ENCODE data around the gene OR9Q1.
"Not testable (repeated sequence)": the region's sequence is repeated elsewhere in the genome, so short reads cannot be mapped to it uniquely, and the experiment has no call there.

OR9Q1 gene

DNA sequence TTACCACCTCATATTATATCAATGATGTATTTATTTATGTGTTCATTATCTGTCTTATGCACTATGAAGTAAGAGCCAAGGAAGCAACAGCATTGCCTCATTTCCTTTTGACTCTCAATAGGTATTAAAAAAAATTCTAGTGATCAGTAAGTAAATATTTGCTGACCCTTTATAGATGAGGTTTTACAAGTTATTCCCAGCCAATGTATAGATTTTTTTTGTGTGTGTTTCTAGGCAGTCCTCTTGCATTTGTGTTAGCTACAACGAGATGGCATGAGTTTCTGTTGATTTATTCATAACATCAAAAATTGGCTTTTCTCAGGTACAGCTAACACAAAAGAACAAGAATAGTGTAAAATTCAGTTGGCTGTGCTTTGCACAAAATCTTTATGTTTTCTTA, 175.6 kb downstream of the OR9Q1 start:
- POLR2A ChIA-PET: no interaction called here
- TF ChIP-seq SP1 (IDR thresholded peaks at IDR 0.05): no peak
- TF ChIP-seq ARNT (IDR thresholded peaks at IDR 0.05): no peak
- TF ChIP-seq L3MBTL2 (conservative IDR thresholded peaks at IDR 0.05): no peak
- no peak for TF ChIP-seq HDGF (IDR thresholded peaks at IDR 0.05; ENCODE audit: borderline replicate concordance)
- TF ChIP-seq BHLHE40 (IDR thresholded peaks at IDR 0.05; ENCODE audit: borderline replicate concordance): no peak
- TF ChIP-seq, protein P1, sequence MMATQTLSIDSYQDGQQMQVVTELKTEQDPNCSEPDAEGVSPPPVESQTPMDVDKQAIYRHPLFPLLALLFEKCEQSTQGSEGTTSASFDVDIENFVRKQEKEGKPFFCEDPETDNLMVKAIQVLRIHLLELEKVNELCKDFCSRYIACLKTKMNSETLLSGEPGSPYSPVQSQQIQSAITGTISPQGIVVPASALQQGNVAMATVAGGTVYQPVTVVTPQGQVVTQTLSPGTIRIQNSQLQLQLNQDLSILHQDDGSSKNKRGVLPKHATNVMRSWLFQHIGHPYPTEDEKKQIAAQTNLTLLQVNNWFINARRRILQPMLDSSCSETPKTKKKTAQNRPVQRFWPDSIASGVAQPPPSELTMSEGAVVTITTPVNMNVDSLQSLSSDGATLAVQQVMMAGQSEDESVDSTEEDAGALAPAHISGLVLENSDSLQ (IDR thresholded peaks at IDR 0.05): no peak
- no peak for TF ChIP-seq CTBP1 (IDR thresholded peaks at IDR 0.05; ENCODE audit: borderline replicate concordance)
- no peak for TF ChIP-seq TARDBP (IDR thresholded peaks at IDR 0.05)
- no peak for TF ChIP-seq LEF1 (IDR thresholded peaks at IDR 0.05; ENCODE audit: borderline replicate concordance)
- TF ChIP-seq ELF4 (IDR thresholded peaks at IDR 0.05): no peak
- TF ChIP-seq ZNF384 (IDR thresholded peaks at IDR 0.05): no peak
- TF ChIP-seq FOXK2 (IDR thresholded peaks at IDR 0.05): no peak
- no peak for TF ChIP-seq NFRKB (IDR thresholded peaks at IDR 0.05)
- TF ChIP-seq SUZ12 (IDR thresholded peaks at IDR 0.05): no peak
- no peak for TF ChIP-seq FOXM1 (IDR thresholded peaks at IDR 0.05; ENCODE audit: borderline replicate concordance)
- no peak for TF ChIP-seq FOXA1 (IDR thresholded peaks at IDR 0.05)
- CTCF ChIA-PET: no interaction called here
- DNase-seq (ENCODE audit: extremely low spot score): no peak

DNA sequence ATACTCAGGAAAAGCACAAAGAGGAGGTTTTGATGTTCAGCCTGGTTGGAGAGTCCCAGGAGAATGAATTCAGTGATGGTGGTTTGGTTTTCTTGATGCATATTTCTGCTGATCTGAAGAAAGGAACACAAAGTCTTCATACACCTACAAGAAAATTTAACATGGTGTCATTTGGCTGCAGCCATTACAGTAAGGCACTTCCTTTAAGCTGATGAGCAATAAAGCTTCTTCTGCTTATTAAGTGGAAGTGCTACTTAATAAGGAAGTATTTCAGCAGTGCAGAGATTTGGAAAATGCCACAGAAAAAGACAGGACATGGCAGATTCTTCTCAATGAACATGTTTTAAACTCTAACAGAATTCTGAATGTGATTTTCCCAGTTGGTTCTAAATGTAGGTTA, 180.4 kb downstream of the OR9Q1 start, which contains the start of gene OR1S2:
Gene OR1S2 (minus strand): TSS at position 101 of the 400 bp plus-strand sequence. CDS start 0 bp downstream, at position 101.
- POLR2A ChIA-PET: no interaction called here
- CTCF ChIA-PET: no interaction called here
- DNase-seq (ENCODE audit: extremely low spot score): no peak
- no peak for TF ChIP-seq TARDBP (IDR thresholded peaks at IDR 0.05)
- no peak for TF ChIP-seq FOXA1 (IDR thresholded peaks at IDR 0.05)
- no peak for TF ChIP-seq ZNF384 (IDR thresholded peaks at IDR 0.05)
- no peak for TF ChIP-seq ELF4 (IDR thresholded peaks at IDR 0.05)
- TF ChIP-seq FOXM1 (IDR thresholded peaks at IDR 0.05; ENCODE audit: borderline replicate concordance): no peak
- TF ChIP-seq HDGF (IDR thresholded peaks at IDR 0.05; ENCODE audit: borderline replicate concordance): no peak
- TF ChIP-seq L3MBTL2 (conservative IDR thresholded peaks at IDR 0.05): no peak
- no peak for TF ChIP-seq CTBP1 (IDR thresholded peaks at IDR 0.05; ENCODE audit: borderline replicate concordance)
- TF ChIP-seq ARNT (IDR thresholded peaks at IDR 0.05): no peak
- no peak for TF ChIP-seq LEF1 (IDR thresholded peaks at IDR 0.05; ENCODE audit: borderline replicate concordance)
- no peak for TF ChIP-seq SUZ12 (IDR thresholded peaks at IDR 0.05)
- TF ChIP-seq, protein P1 (IDR thresholded peaks at IDR 0.05): no peak
- no peak for TF ChIP-seq NFRKB (IDR thresholded peaks at IDR 0.05)
- TF ChIP-seq BHLHE40 (IDR thresholded peaks at IDR 0.05; ENCODE audit: borderline replicate concordance): no peak
- TF ChIP-seq FOXK2 (IDR thresholded peaks at IDR 0.05): no peak
- no peak for TF ChIP-seq SP1 (IDR thresholded peaks at IDR 0.05)

DNA sequence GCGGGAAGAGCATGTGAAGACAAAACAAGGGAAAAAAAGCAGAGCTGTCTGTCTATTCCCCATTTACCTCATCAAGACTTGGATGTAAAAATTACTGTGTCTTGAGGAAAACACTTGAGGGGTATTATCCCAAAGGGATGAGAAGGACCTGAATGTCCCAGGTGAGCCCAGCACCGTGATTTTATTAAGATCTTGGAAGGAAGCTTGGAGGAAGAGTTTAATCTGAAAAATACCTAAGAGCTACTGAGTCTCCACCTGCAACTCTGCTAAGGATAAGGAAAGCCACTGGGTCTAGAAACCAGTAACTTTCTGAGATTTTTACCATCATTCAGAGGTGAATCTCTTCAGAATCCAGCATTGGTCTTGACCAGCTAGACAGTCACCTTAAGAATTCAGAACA, 188.7 kb downstream of the OR9Q1 start, which contains the start of gene OR1S1:
Gene OR1S1 (plus strand): TSS at position 301 of the 400 bp plus-strand sequence.
- POLR2A ChIA-PET; DNase-seq (ENCODE audit: extremely low spot score); CTCF ChIA-PET: not testable (repeated sequence)

DNA sequence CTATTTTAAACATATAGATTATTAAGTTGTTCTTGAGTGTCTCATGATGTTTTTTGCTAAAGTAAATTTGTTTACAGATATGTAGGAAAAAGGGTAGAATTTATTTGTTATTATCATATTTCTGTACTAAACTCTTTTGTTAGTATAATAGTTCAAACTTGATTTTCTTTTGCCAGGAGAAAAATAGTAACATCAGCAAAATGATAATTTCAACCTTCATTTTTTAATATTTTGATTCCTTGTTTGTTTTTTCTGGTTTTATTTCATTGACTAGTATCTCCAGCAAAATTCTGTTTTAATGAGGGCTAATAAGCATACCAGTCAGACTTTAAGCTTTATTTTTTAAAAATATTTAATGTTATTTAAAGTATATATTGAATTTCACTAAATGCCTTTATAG, 192.8 kb downstream of the OR9Q1 start:
- DNase-seq (ENCODE audit: extremely low spot score): no peak
- ChIA-PET POLR2A (no interaction called here), CTCF (no interaction called here)
- no peak for TF ChIP-seq CTBP1 (IDR thresholded peaks at IDR 0.05; ENCODE audit: borderline replicate concordance)
- TF ChIP-seq SP1 (IDR thresholded peaks at IDR 0.05): no peak
- no peak for TF ChIP-seq FOXM1 (IDR thresholded peaks at IDR 0.05; ENCODE audit: borderline replicate concordance)

DNA sequence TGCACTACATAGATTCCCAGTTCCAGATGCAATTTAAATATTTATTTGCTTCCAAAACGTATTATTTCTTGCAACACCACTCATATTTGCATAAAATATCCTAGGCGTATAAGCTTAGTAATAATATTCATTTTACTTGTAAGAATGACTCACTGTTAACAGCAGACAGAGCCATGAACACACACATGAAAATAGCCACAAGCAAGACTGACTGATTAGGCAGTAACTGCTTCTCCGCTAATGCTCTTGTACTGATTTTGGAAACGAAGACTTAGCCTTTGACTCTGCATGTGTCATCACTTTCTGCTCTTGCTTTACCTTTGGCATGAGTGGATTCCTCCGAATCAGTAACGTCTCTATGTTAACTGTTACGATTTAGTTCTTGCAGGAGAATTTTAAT, 199.0 kb downstream of the OR9Q1 start:
- TF ChIP-seq TARDBP (IDR thresholded peaks at IDR 0.05) (no peak), HDGF (IDR thresholded peaks at IDR 0.05; ENCODE audit: borderline replicate concordance) (no peak), CTBP1 (IDR thresholded peaks at IDR 0.05; ENCODE audit: borderline replicate concordance) (no peak), LEF1 (IDR thresholded peaks at IDR 0.05; ENCODE audit: borderline replicate concordance) (no peak), FOXK2 (IDR thresholded peaks at IDR 0.05) (no peak), SP1 (IDR thresholded peaks at IDR 0.05) (no peak), FOXA1 (IDR thresholded peaks at IDR 0.05) (no peak), NFRKB (IDR thresholded peaks at IDR 0.05) (no peak), L3MBTL2 (conservative IDR thresholded peaks at IDR 0.05) (no peak), ARNT (IDR thresholded peaks at IDR 0.05) (no peak), SUZ12 (IDR thresholded peaks at IDR 0.05) (no peak), FOXM1 (IDR thresholded peaks at IDR 0.05; ENCODE audit: borderline replicate concordance) (no peak), BHLHE40 (IDR thresholded peaks at IDR 0.05; ENCODE audit: borderline replicate concordance) (no peak), ZNF384 (IDR thresholded peaks at IDR 0.05) (no peak)
- TF ChIP-seq, protein P1 (IDR thresholded peaks at IDR 0.05): no peak
- ChIA-PET CTCF (no interaction called here), POLR2A (no interaction called here)
- no peak for DNase-seq (ENCODE audit: extremely low spot score)

DNA sequence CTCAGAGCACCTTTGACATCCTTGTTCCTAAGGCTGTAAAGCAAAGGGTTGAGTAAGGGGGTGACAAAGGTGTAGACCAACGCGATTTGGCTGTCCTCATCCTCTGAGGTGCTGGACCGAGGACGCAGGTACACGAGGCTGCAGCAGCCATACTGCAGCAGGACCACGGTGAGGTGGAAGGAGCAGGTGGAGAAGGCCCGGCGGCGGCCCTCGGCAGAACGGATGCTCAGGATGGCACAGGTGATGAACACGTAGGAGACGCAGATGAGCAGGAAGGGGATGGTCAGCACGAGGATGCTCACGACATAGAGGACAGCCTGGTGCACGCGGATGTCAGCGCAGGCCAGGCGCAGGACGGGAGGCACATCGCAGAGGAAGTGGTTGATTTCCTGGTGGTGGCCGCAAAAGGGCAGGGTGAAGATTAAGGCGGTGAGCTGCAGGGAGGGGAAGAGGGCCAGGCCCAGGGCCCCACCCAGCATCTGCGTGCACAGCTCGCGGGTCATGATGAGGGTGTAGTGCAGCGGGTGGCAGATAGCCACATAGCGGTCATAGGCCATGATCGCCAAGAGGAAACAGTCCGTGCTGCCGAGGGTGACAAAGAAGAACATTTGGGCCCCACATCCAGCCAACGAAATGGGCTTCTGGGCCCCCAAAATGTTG, 204.4 kb downstream of the OR9Q1 start:
- POLR2A ChIA-PET: no interaction called here
- CTCF ChIA-PET: no interaction called here
- TF ChIP-seq CTBP1 (IDR thresholded peaks at IDR 0.05; ENCODE audit: borderline replicate concordance): no peak
- TF ChIP-seq, protein P1 (IDR thresholded peaks at IDR 0.05): no peak
- TF ChIP-seq FOXK2 (IDR thresholded peaks at IDR 0.05): no peak
- TF ChIP-seq LEF1 (IDR thresholded peaks at IDR 0.05; ENCODE audit: borderline replicate concordance): no peak
- no peak for TF ChIP-seq L3MBTL2 (conservative IDR thresholded peaks at IDR 0.05)
- no peak for TF ChIP-seq BHLHE40 (IDR thresholded peaks at IDR 0.05; ENCODE audit: borderline replicate concordance)
- no peak for TF ChIP-seq NFRKB (IDR thresholded peaks at IDR 0.05)
- TF ChIP-seq ZNF384 (IDR thresholded peaks at IDR 0.05): no peak
- no peak for TF ChIP-seq HDGF (IDR thresholded peaks at IDR 0.05; ENCODE audit: borderline replicate concordance)
- no peak for TF ChIP-seq FOXM1 (IDR thresholded peaks at IDR 0.05; ENCODE audit: borderline replicate concordance)
- no peak for TF ChIP-seq FOXA1 (IDR thresholded peaks at IDR 0.05)
- TF ChIP-seq SP1 (IDR thresholded peaks at IDR 0.05): no peak
- TF ChIP-seq TARDBP (IDR thresholded peaks at IDR 0.05): no peak
- TF ChIP-seq ARNT (IDR thresholded peaks at IDR 0.05): no peak
- no peak for TF ChIP-seq SUZ12 (IDR thresholded peaks at IDR 0.05)
- no peak for TF ChIP-seq ELF4 (IDR thresholded peaks at IDR 0.05)
- DNase-seq (ENCODE audit: extremely low spot score): no peak

All from HEK293T (cell line).